ENCODE measurements around the gene SYT2. TPM values are rescaled to one million over a fixed set of nuclear protein-coding genes. Genes with fewer than 3 reads are reported as not detected.
A peak's percentile ranks its signal among the peaks of the same experiment; 100 is the strongest.

Gene SYT2
- total RNA-seq, 1 donor from 2014 or later: 0.07 TPM

- H3K36me3 Mint-ChIP-seq (ENCODE audit: low read depth): peaks cover 17% of the 10 kb centered on the region
- peaks cover 52% of the 10 kb centered on the region for H3K4me1 Mint-ChIP-seq (ENCODE audit: low read depth)
- TF ChIP-seq CTCF (IDR thresholded peaks at IDR 0.05): no peak
- H3K9me3 Mint-ChIP-seq (ENCODE audit: low read depth): no peaks in the 10 kb centered on the region
- no peak for DNase-seq (ENCODE audit: low spot score)
- H3K27ac Mint-ChIP-seq (ENCODE audit: unreplicated experiment): peak overlapping the region; percentile 19
- no peak overlapping the region for H3K4me3 Mint-ChIP-seq (ENCODE audit: unreplicated experiment)
- H3K27me3 Mint-ChIP-seq (ENCODE audit: low read depth): no peaks in the 10 kb centered on the region
These were observed 141.4 kb downstream of the SYT2 start for GRCh38 chr1:202568826-202569225.

- no peak for TF ChIP-seq CTCF (IDR thresholded peaks at IDR 0.05)
- peaks cover 17% of the 10 kb centered on the region for H3K36me3 Mint-ChIP-seq (ENCODE audit: low read depth)
- peaks cover 52% of the 10 kb centered on the region for H3K4me1 Mint-ChIP-seq (ENCODE audit: low read depth)
- DNase-seq (ENCODE audit: low spot score): no peak
- H3K9me3 Mint-ChIP-seq (ENCODE audit: low read depth): no peaks in the 10 kb centered on the region
- no peaks in the 10 kb centered on the region for H3K27me3 Mint-ChIP-seq (ENCODE audit: low read depth)
- no peak overlapping the region for H3K4me3 Mint-ChIP-seq (ENCODE audit: unreplicated experiment)
- peak overlapping the region; percentile 82 for H3K27ac Mint-ChIP-seq (ENCODE audit: unreplicated experiment)
These were observed 141.8 kb downstream of the SYT2 start for GRCh38 chr1:202568410-202568809.

GRCh38 chr1:202567738-202568137 is 142.5 kb downstream of the SYT2 start:
- no peak for TF ChIP-seq CTCF (IDR thresholded peaks at IDR 0.05)
- Mint-ChIP-seq H3K9me3 (ENCODE audit: low read depth) (no peaks in the 10 kb centered on the region), H3K4me3 (ENCODE audit: unreplicated experiment) (peak overlapping the region; percentile 1), H3K4me1 (ENCODE audit: low read depth) (peaks cover 53% of the 10 kb centered on the region), H3K27ac (ENCODE audit: unreplicated experiment) (peak overlapping the region; percentile 82), H3K27me3 (ENCODE audit: low read depth) (no peaks in the 10 kb centered on the region), H3K36me3 (ENCODE audit: low read depth) (peaks cover 11% of the 10 kb centered on the region)
- DNase-seq (ENCODE audit: low spot score): no peak

GRCh38 chr1:202565890-202566602 is 144.2 kb downstream of the SYT2 start:
- Mint-ChIP-seq H3K4me3 (ENCODE audit: unreplicated experiment) (no peak overlapping the region), H3K27ac (ENCODE audit: unreplicated experiment) (peak overlapping the region; percentile 61), H3K4me1 (ENCODE audit: low read depth) (peaks cover 67% of the 10 kb centered on the region), H3K9me3 (ENCODE audit: low read depth) (no peaks in the 10 kb centered on the region), H3K27me3 (ENCODE audit: low read depth) (no peaks in the 10 kb centered on the region), H3K36me3 (ENCODE audit: low read depth) (peaks cover 7% of the 10 kb centered on the region)
- no peak for DNase-seq (ENCODE audit: low spot score)
- no peak for TF ChIP-seq CTCF (IDR thresholded peaks at IDR 0.05)

- no peaks in the 10 kb centered on the region for H3K9me3 Mint-ChIP-seq (ENCODE audit: low read depth)
- no peak for DNase-seq (ENCODE audit: low spot score)
- H3K4me3 Mint-ChIP-seq (ENCODE audit: unreplicated experiment): no peak overlapping the region
- no peaks in the 10 kb centered on the region for H3K27me3 Mint-ChIP-seq (ENCODE audit: low read depth)
- peaks cover 67% of the 10 kb centered on the region for H3K4me1 Mint-ChIP-seq (ENCODE audit: low read depth)
- no peak overlapping the region for H3K27ac Mint-ChIP-seq (ENCODE audit: unreplicated experiment)
- no peak for TF ChIP-seq CTCF (IDR thresholded peaks at IDR 0.05)
- peaks cover 7% of the 10 kb centered on the region for H3K36me3 Mint-ChIP-seq (ENCODE audit: low read depth)
These were observed 145.2 kb downstream of the SYT2 start for GRCh38 chr1:202564958-202565495.

Measured in chondrocyte (in vitro differentiated cells).